ENCODE results near the gene NCOR1. TPM values are rescaled to one million over a fixed set of nuclear protein-coding genes. Genes with fewer than 3 reads are reported as not detected.
"Not testable (repeated sequence)": the region's sequence is repeated elsewhere in the genome, so short reads cannot be mapped to it uniquely, and the experiment has no call there.

NCOR1 gene
- total RNA-seq, 1 donor from 2014 or later = 114 TPM

GRCh38 chr17:16145319-16145890 is 69.9 kb downstream of the NCOR1 start:
- DNase-seq = not testable (repeated sequence)

- no peak for DNase-seq
Measured at GRCh38 chr17:16141685-16142084, 73.6 kb downstream of the NCOR1 start.

GRCh38 chr17:16140854-16141253 is 74.5 kb downstream of the NCOR1 start:
- DNase-seq = no peak

- DNase-seq = no peak
Measured at GRCh38 chr17:16135461-16135860, 79.9 kb downstream of the NCOR1 start.

- no peak for DNase-seq
Measured at GRCh38 chr17:16131593-16131992, 83.7 kb downstream of the NCOR1 start.

- no peak for DNase-seq
Measured at GRCh38 chr17:16129441-16130205, 85.7 kb downstream of the NCOR1 start.

GRCh38 chr17:16123531-16123930 is 91.8 kb downstream of the NCOR1 start:
- no peak for DNase-seq

- no peak for DNase-seq
Measured at GRCh38 chr17:16122697-16123434, 92.5 kb downstream of the NCOR1 start.

- DNase-seq = no peak
Measured at GRCh38 chr17:16121915-16122314, 93.4 kb downstream of the NCOR1 start.

GRCh38 chr17:16120937-16121336 is 94.4 kb downstream of the NCOR1 start:
- DNase-seq = no peak

- DNase-seq = no peak
Measured at GRCh38 chr17:16117149-16117548, 98.2 kb downstream of the NCOR1 start.

- not testable (repeated sequence) for DNase-seq
Measured at GRCh38 chr17:16115077-16115698, 100.1 kb downstream of the NCOR1 start.

GRCh38 chr17:16108871-16109270 is 106.5 kb downstream of the NCOR1 start:
- DNase-seq = no peak

GRCh38 chr17:16108386-16108785 is 106.9 kb downstream of the NCOR1 start:
- DNase-seq = no peak

GRCh38 chr17:16107165-16107770 is 108.1 kb downstream of the NCOR1 start:
- DNase-seq = no peak

GRCh38 chr17:16106161-16106891 is 109.0 kb downstream of the NCOR1 start:
- DNase-seq = peak; percentile 82

GRCh38 chr17:16104189-16104588 is 111.1 kb downstream of the NCOR1 start:
- no peak for DNase-seq

GRCh38 chr17:16101440-16101839 is 113.9 kb downstream of the NCOR1 start:
- DNase-seq = no peak

GRCh38 chr17:16100737-16101400 is 114.5 kb downstream of the NCOR1 start:
- DNase-seq = peak; percentile 34

GRCh38 chr17:16091773-16092172 is 123.6 kb downstream of the NCOR1 start:
- DNase-seq = no peak

GRCh38 chr17:16086957-16087356 is 128.4 kb downstream of the NCOR1 start:
- no peak for DNase-seq

Data from dermis blood vessel endothelial cell (primary cell).